NCI-H2029 (cell line): ENCODE results near the gene PKD2L2.
"Not testable (repeated sequence)": the region's sequence is repeated elsewhere in the genome, so short reads cannot be mapped to it uniquely, and the experiment has no call there.

Experiments used
- DNase-seq: peaks from one replicate; lab custom pipeline; 2025; lab: John Stamatoyannopoulos, UW

The PKD2L2 gene

GRCh38 chr5:137957948-137958347, 68.7 kb downstream of the PKD2L2 start:
- DNase-seq = no peak

GRCh38 chr5:137959488-137959887, 70.2 kb downstream of the PKD2L2 start:
- DNase-seq = no peak

GRCh38 chr5:137960141-137960540, 70.9 kb downstream of the PKD2L2 start:
- DNase-seq = no peak

GRCh38 chr5:137960819-137961218, 71.6 kb downstream of the PKD2L2 start:
- DNase-seq = no peak

DNA sequence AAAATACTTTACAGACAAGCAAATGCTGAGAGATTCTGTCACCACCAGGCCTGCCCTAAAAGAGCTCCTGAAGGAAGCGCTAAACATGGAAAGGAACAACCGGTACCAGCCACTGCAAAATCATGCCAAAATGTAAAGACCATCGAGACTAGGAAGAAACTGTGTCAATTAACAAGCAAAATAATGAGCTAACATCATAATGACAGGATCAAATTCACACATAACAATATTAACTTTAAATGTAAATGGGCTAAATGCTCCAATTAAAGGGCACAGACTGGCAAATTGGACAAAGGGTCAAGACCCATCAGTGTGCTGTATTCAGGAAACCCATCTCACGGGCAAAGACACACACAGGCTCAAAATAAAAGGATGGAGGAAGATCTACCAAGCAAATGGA, 81.1 kb downstream of the PKD2L2 start:
- not testable (repeated sequence) for DNase-seq

DNA sequence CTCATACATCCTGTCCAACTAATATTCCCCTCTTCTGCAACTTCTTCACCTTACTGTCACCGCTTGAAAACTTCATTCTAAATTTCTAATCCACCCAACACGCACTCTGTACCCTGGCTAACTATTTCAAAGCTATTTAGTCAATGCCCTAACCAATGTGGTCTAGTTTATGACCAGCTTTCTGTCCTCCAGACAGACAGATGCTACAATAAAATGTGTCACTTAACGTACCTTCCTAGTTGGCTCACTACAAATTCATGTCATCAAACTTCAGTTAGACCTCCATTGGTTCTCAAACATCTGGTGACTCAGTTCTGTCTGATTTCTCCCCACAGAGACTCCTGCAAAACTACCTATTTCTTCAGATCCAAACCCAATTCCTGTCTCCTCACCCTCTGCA, 86.0 kb downstream of the PKD2L2 start:
- DNase-seq = no peak

GRCh38 chr5:137989419-137989818, 100.2 kb downstream of the PKD2L2 start:
- DNase-seq = no peak
